NCI-H82 treated with DMSO at 0.1 percent for 48 hours (cell line): ENCODE data around the gene ADGRA1.
"Not testable (repeated sequence)": the region's sequence is repeated elsewhere in the genome, so short reads cannot be mapped to it uniquely, and the experiment has no call there.

Experiments
- DNase-seq: peaks from one replicate; lab custom pipeline; 2025; ENCODE audit not compliant: unreplicated experiment; lab: John Stamatoyannopoulos, UW

ADGRA1 gene, protein sequence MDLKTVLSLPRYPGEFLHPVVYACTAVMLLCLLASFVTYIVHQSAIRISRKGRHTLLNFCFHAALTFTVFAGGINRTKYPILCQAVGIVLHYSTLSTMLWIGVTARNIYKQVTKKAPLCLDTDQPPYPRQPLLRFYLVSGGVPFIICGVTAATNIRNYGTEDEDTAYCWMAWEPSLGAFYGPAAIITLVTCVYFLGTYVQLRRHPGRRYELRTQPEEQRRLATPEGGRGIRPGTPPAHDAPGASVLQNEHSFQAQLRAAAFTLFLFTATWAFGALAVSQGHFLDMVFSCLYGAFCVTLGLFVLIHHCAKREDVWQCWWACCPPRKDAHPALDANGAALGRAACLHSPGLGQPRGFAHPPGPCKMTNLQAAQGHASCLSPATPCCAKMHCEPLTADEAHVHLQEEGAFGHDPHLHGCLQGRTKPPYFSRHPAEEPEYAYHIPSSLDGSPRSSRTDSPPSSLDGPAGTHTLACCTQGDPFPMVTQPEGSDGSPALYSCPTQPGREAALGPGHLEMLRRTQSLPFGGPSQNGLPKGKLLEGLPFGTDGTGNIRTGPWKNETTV

GRCh38 chr10:133087679-133088178 lies at the start of gene ADGRA1:
Gene ADGRA1, plus strand, starts transcription at chr10:133087924. Its CDS starts 986 bp downstream, at chr10:133088910.
- DNase-seq: no peak

DNA sequence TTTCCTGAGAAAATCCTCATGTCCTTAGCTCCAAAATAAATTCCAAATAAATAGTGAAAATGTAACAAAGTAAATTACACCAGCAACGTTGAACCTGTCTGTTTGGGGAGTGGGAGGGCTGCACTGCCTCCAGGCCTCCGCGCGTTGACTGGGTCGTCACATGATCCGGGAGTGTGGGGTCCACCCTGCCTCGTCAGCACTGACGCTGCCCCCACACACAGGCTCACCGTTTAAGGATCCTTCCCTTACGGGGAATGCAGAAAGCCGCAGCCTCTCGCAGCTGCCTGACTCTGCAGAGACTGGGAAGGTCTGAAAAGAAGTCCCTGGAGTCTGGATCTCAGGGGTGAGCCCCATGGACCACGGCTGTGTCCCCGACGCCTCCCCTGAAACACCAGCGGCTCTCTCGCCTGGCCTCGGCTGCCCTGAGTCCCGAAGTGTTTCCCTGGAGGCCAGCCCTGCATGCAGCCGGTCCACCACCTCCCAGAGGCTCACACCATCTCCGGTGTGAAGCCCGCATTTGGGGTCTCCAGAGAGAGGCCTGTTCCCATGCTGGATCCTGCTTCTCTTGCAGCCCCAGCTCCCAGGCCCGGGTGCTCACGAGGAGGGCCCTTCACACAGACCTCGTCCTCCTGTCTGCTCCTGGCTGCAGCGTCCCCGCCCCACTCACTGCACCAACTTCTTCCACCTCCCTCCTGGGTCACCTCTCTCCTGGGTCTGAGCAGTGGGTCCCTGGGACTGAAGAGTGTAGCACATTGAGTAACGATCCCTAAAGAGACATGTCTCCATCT lies 49.5 kb upstream of the ADGRA1 start:
- no peak for DNase-seq

DNA sequence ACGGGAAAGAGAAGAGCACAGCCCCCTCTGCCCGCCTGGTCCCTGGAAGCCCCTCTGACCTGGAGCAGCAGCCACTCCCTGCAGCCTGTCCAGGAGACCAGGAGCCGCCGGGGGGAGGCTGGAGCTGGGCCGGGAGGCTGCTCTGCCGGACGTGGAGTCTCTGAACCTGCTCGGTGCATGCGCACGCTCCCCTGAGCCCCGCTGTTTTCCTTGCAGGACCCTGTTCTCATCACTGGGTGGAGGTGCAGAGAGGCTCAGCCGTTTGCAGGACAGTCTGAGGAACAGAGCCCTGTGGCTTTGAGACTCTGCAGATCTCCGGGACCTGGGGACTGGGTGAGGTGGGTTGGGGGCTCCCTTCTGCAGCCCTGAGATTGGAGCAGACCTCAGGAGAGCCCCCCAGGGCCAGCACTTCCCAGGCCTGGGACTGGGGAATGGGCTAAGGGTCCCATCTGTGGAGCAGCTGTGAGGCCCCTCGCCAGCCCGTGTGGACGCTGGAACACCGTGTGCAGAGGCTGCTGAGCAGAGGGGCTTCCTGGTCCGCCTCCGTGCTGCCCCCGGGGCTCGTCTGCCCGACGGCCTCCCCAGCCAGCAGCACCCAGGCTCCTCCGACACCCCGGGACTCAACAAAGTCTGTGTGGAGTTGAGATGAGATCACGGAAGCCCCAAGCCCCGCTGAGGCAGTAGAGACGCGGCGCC lies 48.5 kb upstream of the ADGRA1 start:
- DNase-seq: no peak

GRCh38 chr10:133039803-133040165 lies 47.9 kb upstream of the ADGRA1 start:
- DNase-seq: no peak

DNA sequence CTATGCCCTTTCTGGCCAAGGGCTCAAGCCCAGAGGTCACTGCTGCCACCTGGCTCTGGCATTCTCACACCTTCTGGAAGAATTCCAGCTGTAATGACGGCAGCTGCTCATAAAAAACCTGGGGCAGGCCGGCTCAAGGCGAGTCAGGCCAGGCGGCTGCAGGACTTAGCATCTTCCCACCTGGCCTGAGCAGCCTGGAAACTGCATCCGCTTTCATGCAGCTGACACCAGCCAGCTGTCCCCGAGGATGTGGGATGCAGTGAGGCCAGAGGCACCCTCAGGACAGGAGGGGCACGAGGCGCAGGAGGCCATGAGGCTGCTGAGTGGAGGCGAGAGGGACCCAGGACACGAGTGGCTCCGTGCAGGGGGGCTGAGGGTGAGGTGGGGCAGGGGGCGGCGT lies 47.5 kb upstream of the ADGRA1 start:
- no peak for DNase-seq

DNA sequence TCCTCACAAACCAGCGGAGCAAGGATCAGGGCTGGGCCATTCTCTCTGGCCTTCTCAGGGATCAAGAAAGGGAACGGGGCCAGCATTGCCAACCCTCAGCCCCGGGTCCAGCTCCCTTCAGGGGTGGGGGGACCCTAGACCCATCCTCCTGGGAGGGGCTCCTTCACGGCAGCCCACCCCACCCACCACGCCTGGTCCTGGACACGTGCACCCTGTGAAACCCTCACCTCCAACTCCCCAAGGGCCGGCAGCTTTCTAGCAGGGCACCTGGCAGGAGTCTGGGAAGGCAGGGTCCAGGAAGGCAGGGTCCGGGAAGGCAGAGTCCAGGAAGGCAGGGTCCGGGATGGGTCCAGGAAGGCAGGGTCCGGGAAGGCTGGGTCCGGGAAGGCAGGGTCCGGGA lies 46.6 kb upstream of the ADGRA1 start:
- DNase-seq: no peak

DNA sequence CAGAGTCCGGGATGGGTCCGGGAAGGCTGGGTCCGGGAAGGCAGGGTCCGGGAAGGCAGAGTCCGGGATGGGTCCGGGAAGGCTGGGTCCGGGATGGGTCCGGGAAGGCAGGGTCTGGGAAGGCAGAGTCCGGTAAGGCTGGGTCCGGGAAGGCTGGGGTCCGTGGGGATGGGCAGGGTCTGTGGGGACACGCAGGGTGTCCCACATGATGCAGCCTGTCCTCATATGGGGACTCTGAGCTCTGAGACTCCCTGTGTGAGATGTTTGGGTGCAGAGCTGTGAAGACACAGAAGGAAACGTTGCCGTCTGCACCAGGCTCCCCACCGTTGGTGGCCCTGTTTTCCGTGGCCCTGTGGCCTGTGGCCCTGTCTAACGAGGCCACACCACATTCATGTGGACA lies 45.7 kb upstream of the ADGRA1 start:
- DNase-seq: no peak

DNA sequence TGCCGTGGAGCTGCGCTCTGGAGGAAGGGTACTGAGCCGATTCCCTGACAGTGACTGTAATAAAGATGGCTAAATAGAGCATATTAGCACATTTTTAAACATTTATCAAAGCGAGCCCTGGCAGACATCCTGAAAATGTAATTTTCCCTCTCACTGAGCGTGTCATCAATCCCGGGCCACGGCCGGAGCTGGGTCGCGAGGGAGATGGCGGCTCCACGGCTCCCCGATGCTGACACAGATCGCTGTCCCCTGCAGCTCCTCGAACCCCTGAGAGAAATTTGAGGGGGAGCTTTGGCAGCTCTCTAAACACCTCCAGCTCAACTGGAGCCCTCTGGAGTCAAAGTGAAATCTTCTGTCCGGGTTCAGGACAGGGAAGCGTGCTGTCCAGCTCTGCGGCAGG lies 44.9 kb upstream of the ADGRA1 start:
- DNase-seq: no peak

GRCh38 chr10:133043541-133044225 lies 44.0 kb upstream of the ADGRA1 start:
- no peak for DNase-seq

GRCh38 chr10:133044401-133044811 lies 43.3 kb upstream of the ADGRA1 start:
- DNase-seq: no peak

GRCh38 chr10:133045556-133046389 lies 42.0 kb upstream of the ADGRA1 start:
- no peak for DNase-seq

- no peak for DNase-seq
These were observed 41.3 kb upstream of the ADGRA1 start for GRCh38 chr10:133046390-133046765.

GRCh38 chr10:133047526-133048123 lies 40.1 kb upstream of the ADGRA1 start:
- no peak for DNase-seq

DNA sequence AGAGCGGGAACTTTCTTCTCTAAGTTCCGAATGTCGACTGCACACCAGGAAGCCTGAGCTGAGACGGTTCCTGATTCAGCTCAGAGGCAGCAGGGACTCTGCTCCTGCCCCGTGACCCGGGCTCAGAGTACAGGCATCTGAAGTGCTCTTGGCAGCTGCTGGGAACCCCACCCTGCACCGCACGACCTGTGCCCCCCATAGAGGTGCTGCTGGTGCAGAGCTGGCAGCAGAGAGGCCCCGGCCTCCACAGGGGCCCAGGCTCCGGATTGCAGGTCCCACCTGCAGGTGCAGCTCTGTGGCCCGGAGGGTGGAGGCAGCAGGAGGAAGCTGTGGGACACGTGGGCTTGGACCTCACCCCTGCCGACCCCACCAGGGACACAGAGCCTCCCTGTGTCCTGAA lies 39.5 kb upstream of the ADGRA1 start:
- DNase-seq: no peak

- no peak for DNase-seq
These were observed 38.8 kb upstream of the ADGRA1 start for GRCh38 chr10:133048926-133049325.

DNA sequence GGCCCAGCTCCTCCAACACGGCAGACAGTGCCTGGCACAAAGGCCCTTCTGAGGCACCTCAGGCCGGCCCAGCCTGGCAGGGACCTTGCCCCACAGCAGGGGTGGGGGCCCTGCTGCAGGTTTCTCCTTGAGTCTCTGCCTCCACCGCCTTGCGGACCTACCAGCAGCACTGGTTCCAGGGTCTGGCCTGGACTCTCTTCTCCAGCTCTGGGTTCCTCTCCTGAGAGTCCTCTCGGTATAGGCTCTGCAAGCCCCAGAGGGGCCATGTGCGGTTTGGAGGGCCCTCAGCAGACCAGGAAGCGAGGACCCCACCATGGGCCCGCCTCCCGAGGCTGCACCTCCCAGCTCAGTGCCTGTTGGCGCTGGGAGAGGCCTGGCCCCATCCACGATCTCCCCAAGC lies 38.1 kb upstream of the ADGRA1 start:
- DNase-seq: no peak

DNA sequence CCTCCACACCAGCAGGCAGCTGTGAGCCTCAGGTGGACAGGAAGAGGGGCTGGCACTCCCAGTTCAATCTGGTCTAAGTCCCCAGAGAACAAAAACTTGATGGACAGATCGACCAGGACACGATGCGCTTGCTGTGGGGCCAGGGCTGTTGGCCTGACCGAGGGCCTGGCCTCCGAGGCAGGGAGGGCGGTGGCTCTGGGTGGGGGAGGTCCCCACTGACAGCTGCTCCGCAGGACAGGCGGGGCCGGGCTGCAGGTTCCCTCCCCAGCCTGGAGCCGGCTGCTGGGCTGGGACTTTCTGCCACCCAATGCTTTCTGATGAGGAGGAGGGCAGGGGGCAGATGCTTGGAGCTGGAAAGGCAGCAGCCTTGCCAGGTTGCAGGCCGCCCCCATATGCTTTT lies 37.4 kb upstream of the ADGRA1 start:
- DNase-seq: no peak

- DNase-seq: no peak
These were observed 35.6 kb upstream of the ADGRA1 start for GRCh38 chr10:133052076-133052475.

DNA sequence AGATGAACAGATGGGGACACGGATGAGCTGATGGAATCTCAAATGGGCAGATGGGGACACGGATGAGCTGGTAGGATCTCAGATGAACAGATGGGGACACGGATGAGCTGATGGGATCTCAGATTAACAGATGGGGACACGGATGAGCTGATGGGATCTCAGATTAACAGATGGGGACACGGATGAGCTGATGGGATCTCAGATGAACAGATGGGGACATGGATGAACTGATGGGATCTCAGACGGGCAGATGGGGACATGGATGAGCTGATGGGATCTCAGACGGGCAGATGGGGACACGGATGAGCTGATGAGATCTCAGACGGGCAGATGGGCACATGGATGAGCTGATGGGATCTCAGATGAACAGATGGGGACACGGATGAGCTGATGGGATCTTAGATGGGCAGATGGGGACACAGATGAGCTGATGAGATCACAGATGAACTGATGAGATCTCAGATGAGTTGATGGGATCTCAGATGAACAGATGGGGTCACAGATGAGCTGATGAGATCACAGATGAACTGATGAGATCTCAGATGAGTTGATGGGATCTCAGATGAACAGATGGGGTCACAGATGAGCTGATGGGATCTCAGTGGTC lies 34.1 kb upstream of the ADGRA1 start:
- not testable (repeated sequence) for DNase-seq
